ENCODE measurements around the gene AP2A2.

AP2A2 gene

GRCh38 chr11:1053121-1053901 lies 127.6 kb downstream of the AP2A2 start:
- no peak for DNase-seq (ENCODE audit: low read depth in 2 of 3, low spot score in 1 of 3)

- DNase-seq (ENCODE audit: low read depth in 2 of 3, low spot score in 1 of 3), result no peak
These were observed 128.8 kb downstream of the AP2A2 start for GRCh38 chr11:1054143-1055108.

- no peak for DNase-seq (ENCODE audit: low read depth in 2 of 3, low spot score in 1 of 3)
These were observed 129.5 kb downstream of the AP2A2 start for GRCh38 chr11:1055109-1055703.

GRCh38 chr11:1055990-1056771 lies 130.5 kb downstream of the AP2A2 start:
- DNase-seq (ENCODE audit: low read depth in 2 of 3, low spot score in 1 of 3), result no peak

- no peak for DNase-seq (ENCODE audit: low read depth in 2 of 3, low spot score in 1 of 3)
These were observed 132.1 kb downstream of the AP2A2 start for GRCh38 chr11:1057806-1058205.

- DNase-seq (ENCODE audit: low read depth in 2 of 3, low spot score in 1 of 3), result no peak
These were observed 134.1 kb downstream of the AP2A2 start for GRCh38 chr11:1059759-1060158.

- no peak for DNase-seq (ENCODE audit: low read depth in 2 of 3, low spot score in 1 of 3)
These were observed 134.7 kb downstream of the AP2A2 start for GRCh38 chr11:1060410-1060809.

- DNase-seq (ENCODE audit: low read depth in 2 of 3, low spot score in 1 of 3), result no peak
These were observed 135.4 kb downstream of the AP2A2 start for GRCh38 chr11:1060852-1061616.
